H1 (cell line): ENCODE data around the gene TTBK2. TPM values are rescaled to one million over a fixed set of nuclear protein-coding genes. Genes with fewer than 3 reads are reported as not detected.

Source experiments
- CTCF ChIA-PET: fragments of 300-600 bp; sonication (Branson Sonifier 250); formaldehyde crosslinking; loops from one replicate; lab custom pipeline; 2021; ENCODE audit not compliant: partially characterized antibody; lab: Charles Lee
- POLR2A ChIA-PET: fragments of 300-600 bp; sonication (Branson Sonifier 250); formaldehyde crosslinking; loops from one replicate; lab custom pipeline; 2021; ENCODE audit warnings: inconsistent platforms; ENCODE audit not compliant: partially characterized antibody; lab: Charles Lee
- DNase-seq, 2 experiments: peaks; one replicate each; pipeline versions ENCODE4 v3.0.0 to v3.0.0-alpha.2; 2010 to 2022; ENCODE audit warnings: low spot score in 2 of 2, low read depth in 1 of 2, mixed read lengths in 1 of 2
- FAIRE-seq: peaks from 2 replicates; lab custom pipeline; 2011; peaks lifted over from hg19 to GRCh38; lab: Jason Lieb, UNC
- H2AFZ ChIP-seq: 2 replicates; pipeline ENCODE4 v1.8.1; 2012; ENCODE audit warnings: low read length, inconsistent platforms
- H2AK5ac ChIP-seq: 2 replicates; pipeline ENCODE4 v1.6.1; 2013; ENCODE audit warnings: low read depth, low read length
- H2BK120ac ChIP-seq: replicated peaks from 2 replicates; pipeline ENCODE3; 2013; ENCODE audit warnings: low read depth, low read length, inconsistent platforms
- H2BK12ac ChIP-seq: 2 replicates; pipeline ENCODE4 v1.6.1; 2013; ENCODE audit warnings: low read depth, low read length
- H2BK15ac ChIP-seq: 2 replicates; pipeline ENCODE4 v1.6.1; 2013; ENCODE audit warnings: low read length
- H2BK20ac ChIP-seq: 2 replicates; pipeline ENCODE4 v1.6.1; 2013; ENCODE audit warnings: low read length
- H2BK5ac ChIP-seq: 2 replicates; pipeline ENCODE4 v1.6.1; 2013; ENCODE audit warnings: low read depth, low read length
- H3K14ac ChIP-seq: 2 replicates; pipeline ENCODE4 v1.6.1; 2013; ENCODE audit warnings: inconsistent platforms; ENCODE audit not compliant: insufficient read length
- H3K18ac ChIP-seq: 2 replicates; pipeline ENCODE4 v1.6.1; 2013; ENCODE audit warnings: low read length; ENCODE audit errors: extremely low read depth
- H3K23ac ChIP-seq: 2 replicates; pipeline ENCODE4 v1.6.1; 2013; ENCODE audit warnings: inconsistent platforms; ENCODE audit not compliant: insufficient read length
- H3K23me2 ChIP-seq: 2 replicates; pipeline ENCODE4 v1.6.1; 2013; ENCODE audit warnings: low read depth, low read length
- H3K27ac ChIP-seq: 2 replicates; pipeline ENCODE4 v1.6.1; 2011; ENCODE audit warnings: low read depth, low read length, inconsistent platforms
- H3K27me3 ChIP-seq, 4 experiments: replicated peaks in 1 of 4; 1 replicate in 1 of 4; 2 replicates in 3 of 4; pipeline versions ENCODE4 v1.6.1 to v1.8.1; 2011 to 2013; ENCODE audit warnings: low read length in 3 of 4, mild to moderate bottlenecking in 3 of 4, inconsistent platforms in 2 of 4, mixed read lengths in 2 of 4, moderate library complexity in 1 of 4; ENCODE audit not compliant: control insufficient read depth in 3 of 4, insufficient read depth in 3 of 4; ENCODE audit errors: extremely low read depth in 1 of 4
- H3K36me3 ChIP-seq, 4 experiments: 2 replicates each; pipeline versions ENCODE4 v1.6.1 to v1.8.1; 2011 to 2013; ENCODE audit warnings: mild to moderate bottlenecking in 4 of 4, low read length in 3 of 4, moderate library complexity in 2 of 4, control low read depth in 1 of 4, inconsistent platforms in 1 of 4; ENCODE audit not compliant: insufficient read depth in 4 of 4, control insufficient read depth in 2 of 4
- H3K4ac ChIP-seq: replicated peaks from 2 replicates; pipeline ENCODE3; 2013; ENCODE audit warnings: low read length, low read depth, mixed read lengths, inconsistent platforms; ENCODE audit not compliant: insufficient read length
- H3K4me1 ChIP-seq, 4 experiments: replicated peaks in 1 of 4; 1 replicate in 1 of 4; 2 replicates in 3 of 4; pipeline versions ENCODE4 v1.6.1 to v1.8.1; 2011 to 2013; ENCODE audit warnings: low read length in 3 of 4, inconsistent platforms in 2 of 4, mixed read lengths in 1 of 4; ENCODE audit not compliant: insufficient read depth in 4 of 4, control insufficient read depth in 3 of 4
- H3K4me2 ChIP-seq, 2 experiments: 2 replicates each; pipeline versions ENCODE4 v1.6.1 to v1.8.1; 2011 to 2013; ENCODE audit warnings: low read depth in 2 of 2, low read length in 2 of 2, control low read depth in 1 of 2, inconsistent platforms in 1 of 2, mild to moderate bottlenecking in 1 of 2; ENCODE audit not compliant: insufficient read depth in 1 of 2
- H3K4me3 ChIP-seq, 4 experiments: fragments of 200-600, 300-600 bp in 1 of 4; sonication (generic), shearing (Covaris generic), sonication (Bioruptor Twin) in 1 of 4; 2 replicates each; pipeline versions ENCODE4 v1.5.1 to v1.8.1; 2011 to 2016; ENCODE audit warnings: low read length in 4 of 4, low read depth in 3 of 4, control low read depth in 2 of 4, inconsistent platforms in 2 of 4, mild to moderate bottlenecking in 2 of 4, mixed read lengths in 1 of 4, moderate library complexity in 1 of 4; ENCODE audit not compliant: insufficient read depth in 2 of 4; ENCODE audit errors: extremely low read depth in 1 of 4
- H3K56ac ChIP-seq: replicated peaks from 2 replicates; pipeline ENCODE3; 2013; ENCODE audit warnings: low read depth, mild to moderate bottlenecking, mixed read lengths, low read length, inconsistent platforms; ENCODE audit not compliant: insufficient read length
- H3K79me1 ChIP-seq: 2 replicates; pipeline ENCODE4 v1.6.1; 2013; ENCODE audit warnings: low read depth, low read length, control low read depth
- H3K79me2 ChIP-seq, 2 experiments: 2 replicates each; pipeline versions ENCODE4 v1.6.1 to v1.8.1; 2012 to 2013; ENCODE audit warnings: low read length in 2 of 2, mild to moderate bottlenecking in 2 of 2, inconsistent platforms in 1 of 2; ENCODE audit not compliant: insufficient read depth in 2 of 2, control insufficient read depth in 1 of 2
- H3K9ac ChIP-seq, 4 experiments: replicated peaks in 1 of 4; 1 replicate in 1 of 4; 2 replicates in 3 of 4; pipeline versions ENCODE4 v1.6.1 to v1.8.1; 2011 to 2013; ENCODE audit warnings: low read depth in 3 of 4, low read length in 3 of 4, control low read depth in 2 of 4, mild to moderate bottlenecking in 2 of 4, moderate library complexity in 2 of 4, inconsistent platforms in 1 of 4; ENCODE audit errors: extremely low read depth in 1 of 4
- H3K9me3 ChIP-seq, 2 experiments: 2 replicates each; pipeline versions ENCODE4 v1.6.1 to v1.8.1; 2012 to 2013; ENCODE audit warnings: mild to moderate bottlenecking in 2 of 2, moderate library complexity in 2 of 2, control low read depth in 1 of 2, inconsistent platforms in 1 of 2, low read depth in 1 of 2, low read length in 1 of 2, mixed read lengths in 1 of 2; ENCODE audit not compliant: insufficient read depth in 2 of 2
- H4K20me1 ChIP-seq, 2 experiments: replicated peaks in 1 of 2; 2 replicates each; pipeline versions ENCODE3 to v1.8.1; 2011 to 2013; ENCODE audit warnings: inconsistent platforms in 2 of 2, low read length in 2 of 2, mild to moderate bottlenecking in 1 of 2; ENCODE audit not compliant: insufficient read depth in 2 of 2, control insufficient read depth in 1 of 2
- H4K5ac ChIP-seq: 2 replicates; pipeline ENCODE4 v1.6.1; 2013; ENCODE audit warnings: low read length, low read depth, mixed read lengths, inconsistent platforms; ENCODE audit not compliant: insufficient read length
- H4K8ac ChIP-seq: 2 replicates; pipeline ENCODE4 v1.8.0; 2013; ENCODE audit warnings: mild to moderate bottlenecking, moderate library complexity, low read length, inconsistent platforms; ENCODE audit not compliant: insufficient read depth; ENCODE audit errors: extremely low read depth
- H4K91ac ChIP-seq: replicated peaks from 2 replicates; pipeline ENCODE3; 2013; ENCODE audit warnings: low read length, mixed read lengths, inconsistent platforms; ENCODE audit not compliant: insufficient read length
- ASH2L ChIP-seq: fragments of 200-600, 300-600 bp; sonication (generic); IDR thresholded peaks from one replicate; pipeline ENCODE4 v1.7.1; 2017; ENCODE audit warnings: low read length
- BCL11A ChIP-seq, 2 experiments: IDR thresholded peaks; one replicate each; pipeline ENCODE4 v1.6.1; 2011; ENCODE audit warnings: low read depth in 2 of 2, low read length in 2 of 2, mild to moderate bottlenecking in 2 of 2
- CTBP2 ChIP-seq: IDR thresholded peaks from 2 replicates; pipeline ENCODE4 v1.7.0; 2011; ENCODE audit warnings: borderline replicate concordance, mild to moderate bottlenecking, moderate library complexity, mixed read lengths, low read length; ENCODE audit not compliant: insufficient read depth, insufficient read length
- EP300 ChIP-seq, 2 experiments: IDR thresholded peaks; 1 replicate in 1 of 2; 2 replicates in 1 of 2; pipeline ENCODE4 v1.6.1; 2011 to 2012; ENCODE audit warnings: low read depth in 2 of 2, low read length in 2 of 2, mild to moderate bottlenecking in 2 of 2, borderline replicate concordance in 1 of 2, inconsistent platforms in 1 of 2, moderate library complexity in 1 of 2
- GTF2F1 ChIP-seq: IDR thresholded peaks from 2 replicates; pipeline ENCODE4 v1.6.1; 2012; ENCODE audit warnings: low read depth, low read length, improper control_type of control experiment, borderline replicate concordance
- HDAC6 ChIP-seq: IDR thresholded peaks from one replicate; pipeline ENCODE4 v1.7.1; 2012; ENCODE audit warnings: low read depth, mild to moderate bottlenecking, inconsistent platforms, low read length, moderate library complexity
- KDM5A ChIP-seq: fragments of 200-600 bp; IDR thresholded peaks from 2 replicates; pipeline ENCODE4 v1.7.1; 2012; ENCODE audit warnings: mild to moderate bottlenecking, low read length, inconsistent platforms, mixed read lengths
- SIRT6 ChIP-seq: IDR thresholded peaks from one replicate; pipeline ENCODE4 v1.7.1; 2012; ENCODE audit warnings: low read length, inconsistent platforms
- TAF1 ChIP-seq: IDR thresholded peaks from 2 replicates; pipeline ENCODE4 v1.6.1; 2011; ENCODE audit warnings: mild to moderate bottlenecking, low read depth, low read length
- WGBS, 2 experiments: shearing (Covaris generic) in 1 of 2; methylation state at CpG; one replicate each; pipeline versions ENCODE4 v1.1.6 to v1.1.7; 2013 to 2015; ENCODE audit warnings: low lambda C conversion rate in 2 of 2, mixed read lengths in 2 of 2, inconsistent platforms in 1 of 2, low coverage in 1 of 2, missing lambda C conversion rate in 1 of 2; ENCODE audit not compliant: insufficient replicate concordance in 2 of 2, insufficient coverage in 1 of 2, insufficient read length in 1 of 2; ENCODE audit errors: extremely low coverage in 1 of 2, missing lambda C conversion rate in 1 of 2; 5-methylcytosine and 5-hydroxymethylcytosine counted together
- polyA plus RNA-seq, 7 experiments: library from polyadenylated mRNA; depleted of rRNA in 3 of 7; stranded (reverse) in 5 of 7; unstranded in 2 of 7; fragments of >200 nt in 5 of 7; fragments of 200-250 nt in 2 of 7; gene quantifications; 1 replicate in 5 of 7; 2 replicates in 1 of 7; 4 replicates in 1 of 7; pipeline versions ENCODE4 v1.2.1 to v1.2.3, GENCODE V29; 2011 to 2013; ENCODE audit warnings: missing spikeins in 2 of 7, mixed read lengths in 2 of 7
- total RNA-seq: library from RNA; stranded (reverse); fragmentation: NEBNext Ultra II Directional; extraction: Animal tissue kit (Norgen Biotek cat#: 25700); gene quantifications from 2 replicates; pipeline ENCODE4 v1.2.1, GENCODE V29; 2021

TTBK2 gene
- total and polyA plus RNA-seq, 2 of the 8 experiments (the other 6 are each of a cell fraction or from before 2014, with no cell fraction given), result 2.7 to 18.2 TPM

GRCh38 chr15:42741710-42742109 is 178.9 kb downstream of the TTBK2 start:
- POLR2A ChIA-PET, result no interaction called here
- no peak for TF ChIP-seq EP300 (IDR thresholded peaks at IDR 0.05; ENCODE audit: borderline replicate concordance in 1 of 2, low read depth in 2 of 2, low read length in 2 of 2)
- no peak for TF ChIP-seq CTBP2
- TF ChIP-seq BCL11A (IDR thresholded peaks at IDR 0.05; ENCODE audit: low read depth in 2 of 2, low read length in 2 of 2), result no peak
- TF ChIP-seq TAF1, result no peak
- TF ChIP-seq KDM5A, result no peak
- TF ChIP-seq SIRT6, result no peak
- no peak for TF ChIP-seq ASH2L
- no peak for TF ChIP-seq HDAC6
- no peak for TF ChIP-seq GTF2F1

More at GRCh38 chr15:42741710-42742109, 178.9 kb downstream of the TTBK2 start:
- Histone ChIP-seq H2AK5ac (no peak overlapping the region), H3K9me3 (no peaks in the 10 kb centered on the region), H2BK120ac (no peak overlapping the region), H3K4me1 (peaks cover 0 to 2% (median 0%) of the 10 kb centered on the region in 4 experiments; a peak in 1 of 7 replicates), H2BK5ac (no peak overlapping the region), H4K5ac (no peak overlapping the region), H3K9ac (no peak overlapping the region), H3K27ac (no peak overlapping the region), H2BK20ac (no peak overlapping the region), H3K4me2 (no peak overlapping the region), H3K36me3 (peaks cover 0 to 4% (median 0%) of the 10 kb centered on the region in 4 experiments; a peak in 1 of 8 replicates), H2AFZ (no peak overlapping the region), H3K27me3 (no peaks in the 10 kb centered on the region), H3K23me2 (no peaks in the 10 kb centered on the region; the same call in 1 of the 2 replicates), H2BK15ac (no peak overlapping the region), H4K8ac (no peak overlapping the region), H4K91ac (no peak overlapping the region), H3K79me1 (no peaks in the 10 kb centered on the region), H3K23ac (no peak overlapping the region), H3K4ac (no peak overlapping the region), H3K14ac (no peak overlapping the region), H3K18ac (no peak overlapping the region), H2BK12ac (no peak overlapping the region), H3K4me3 (no peak overlapping the region), H3K79me2 (no peaks in the 10 kb centered on the region), H3K56ac (no peak overlapping the region), H4K20me1 (no peaks in the 10 kb centered on the region)
- 96% methylated on average over 2 of the region's 2 CpGs; no CpG with 5 or more reads in 1 of the 2 experiments for WGBS, 2 experiments
- FAIRE-seq, result no peak
- DNase-seq, result no peak
- CTCF ChIA-PET, result interaction anchor here (0.5 to 1.3 kb wide), 2 partner anchors 60 to 961 kb away, joined by 4 read pairs; no protein-coding TSS in a partner anchor
